GM19240 (cell line): ENCODE measurements around the gene ITPRID2.
"Not testable (repeated sequence)": the region's sequence is repeated elsewhere in the genome, so short reads cannot be mapped to it uniquely, and the experiment has no call there.

Experiments used
- DNase-seq: peaks from one replicate; pipeline ENCODE4 v3.0.0; 2011; ENCODE audit warnings: low spot score; ENCODE audit not compliant: insufficient read length

Gene ITPRID2

GRCh38 chr2:181959508-181959907 is 68.0 kb downstream of the ITPRID2 start:
- no peak for DNase-seq

- DNase-seq, result not testable (repeated sequence)
Measured at GRCh38 chr2:181961167-181961566, 69.6 kb downstream of the ITPRID2 start.

DNA sequence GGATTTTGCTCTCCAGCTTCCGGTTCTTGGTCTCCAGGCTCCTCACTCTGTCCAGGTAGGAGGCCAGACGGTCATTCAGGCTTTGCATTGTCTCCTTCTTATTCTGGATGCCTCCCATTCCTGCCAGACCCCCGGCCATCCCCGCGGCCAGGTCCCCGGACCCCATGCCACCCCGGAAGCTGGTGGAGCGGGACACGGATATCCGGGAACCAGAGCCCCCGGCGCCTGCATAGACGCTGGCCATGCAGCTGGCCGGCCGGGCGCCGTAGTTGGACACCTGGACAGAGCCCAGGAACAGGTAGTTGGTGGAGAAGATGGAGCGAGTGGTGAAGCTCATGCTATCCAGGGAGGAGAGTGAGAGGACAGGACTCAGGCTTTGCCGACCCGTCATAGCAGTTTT is 70.6 kb downstream of the ITPRID2 start:
- DNase-seq, result no peak

DNA sequence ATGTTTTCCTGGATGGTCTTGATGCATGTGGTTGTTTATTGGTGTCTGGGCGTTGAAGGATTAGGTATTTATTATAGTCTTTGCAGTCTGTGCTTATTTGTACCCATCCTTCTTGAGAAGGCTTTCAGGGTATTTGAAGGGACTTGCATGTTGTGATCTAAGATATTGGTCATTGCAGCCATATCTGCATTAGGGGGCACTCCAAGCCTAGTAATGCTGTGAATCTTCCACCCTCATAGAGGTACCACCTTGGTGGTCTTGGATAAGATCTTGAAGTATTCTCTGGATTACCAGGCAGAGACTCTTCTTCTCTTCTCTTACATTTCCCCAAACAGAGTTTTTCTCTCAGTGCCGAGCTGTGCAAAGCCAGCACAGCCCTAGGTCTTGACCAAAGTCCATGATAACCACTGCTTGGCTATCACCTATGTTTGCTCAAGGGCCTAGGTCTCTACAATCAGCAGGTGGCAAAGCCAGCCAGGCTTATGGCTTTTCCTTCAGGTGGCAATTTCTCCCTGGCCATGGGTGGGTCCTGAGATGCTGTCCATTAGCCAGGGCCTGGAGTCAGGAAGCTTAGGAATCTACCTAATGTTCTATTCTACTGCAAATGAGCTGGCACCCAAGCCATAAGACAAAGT is 78.7 kb downstream of the ITPRID2 start:
- no peak for DNase-seq

DNA sequence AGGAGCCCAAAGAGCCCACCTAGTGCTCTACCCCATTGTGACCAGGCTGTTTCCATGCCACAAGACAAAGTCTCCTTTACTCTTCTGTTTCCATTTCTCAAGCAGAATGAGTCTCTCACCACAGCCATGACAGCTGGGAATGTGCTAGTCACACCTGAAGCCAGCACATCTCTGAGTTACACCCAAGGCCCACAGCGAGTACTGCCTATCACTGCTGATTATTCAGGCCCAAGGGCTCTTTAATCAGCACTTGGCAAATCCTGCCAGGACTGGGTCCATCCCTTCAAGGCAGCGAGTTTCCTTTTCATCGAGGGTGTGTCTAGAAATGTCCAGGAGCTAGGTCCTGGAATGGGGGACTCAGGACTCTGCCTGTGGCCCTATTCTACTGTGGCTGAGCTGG is 79.5 kb downstream of the ITPRID2 start:
- no peak for DNase-seq

DNA sequence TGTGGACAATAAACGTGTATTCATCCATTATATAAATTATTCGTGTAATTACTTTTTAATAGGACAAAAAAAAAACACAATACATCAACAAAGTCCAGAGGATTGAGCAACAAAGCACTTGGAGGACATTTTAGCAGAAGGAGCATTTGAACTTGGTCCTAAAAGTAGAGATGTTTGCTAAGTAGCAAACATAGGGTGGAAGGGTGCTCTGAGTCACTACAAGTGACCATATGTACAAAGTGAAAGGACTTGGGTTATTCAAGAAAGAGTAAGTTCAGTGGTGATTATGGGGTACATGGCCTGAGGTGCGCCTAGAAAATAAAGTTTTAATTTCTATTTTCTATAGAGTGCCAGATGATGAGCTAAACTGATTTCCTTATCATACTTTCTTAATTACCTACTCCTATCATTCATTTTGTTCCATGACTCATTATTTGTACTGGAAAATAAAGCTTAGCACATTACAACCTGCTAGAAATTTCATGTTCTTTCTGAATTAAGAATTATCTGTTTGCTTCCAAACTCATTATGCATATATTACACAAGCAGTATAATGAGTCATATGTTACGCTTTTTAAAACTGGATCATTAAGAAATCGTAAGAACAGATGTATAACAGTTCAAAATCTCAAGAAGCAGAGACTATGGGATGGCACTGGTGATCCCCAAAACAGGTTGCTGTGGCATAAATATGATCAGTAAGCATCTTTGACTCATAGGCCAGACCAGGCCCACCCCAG is 81.1 kb downstream of the ITPRID2 start:
- DNase-seq, result no peak

GRCh38 chr2:181973171-181973783 is 81.7 kb downstream of the ITPRID2 start:
- no peak for DNase-seq

- DNase-seq, result no peak
Measured at GRCh38 chr2:181977661-181978350, 86.3 kb downstream of the ITPRID2 start.

- DNase-seq, result no peak
Measured at GRCh38 chr2:181978351-181979150, 87.0 kb downstream of the ITPRID2 start.
